Mesothelial cell of epicardium (in vitro differentiated cells): Measurements from ENCODE around the gene RREB1. TPM values are rescaled to one million over a fixed set of nuclear protein-coding genes. Genes with fewer than 3 reads are reported as not detected.

ENCODE experiments used
- DNase-seq, 2 experiments: peaks; one replicate each; pipeline ENCODE4 v3.0.0; 2021; ENCODE audit warnings: low spot score in 2 of 2; ENCODE audit not compliant: unreplicated experiment in 2 of 2
- H3K27ac Mint-ChIP-seq: 2 replicates; pipeline ENCODE4 v1.8.0; 2021; ENCODE audit warnings: mixed read lengths
- H3K27me3 Mint-ChIP-seq: 2 replicates; pipeline ENCODE4 v1.8.0; 2021; ENCODE audit warnings: low read depth, mixed read lengths
- H3K36me3 Mint-ChIP-seq: 2 replicates; pipeline ENCODE4 v1.8.0; 2021; ENCODE audit warnings: mixed read lengths
- H3K4me1 Mint-ChIP-seq: 2 replicates; pipeline ENCODE4 v1.8.0; 2021; ENCODE audit warnings: mixed read lengths
- H3K4me3 Mint-ChIP-seq: 2 replicates; pipeline ENCODE4 v1.8.0; 2021; ENCODE audit warnings: mild to moderate bottlenecking, moderate library complexity, mixed read lengths
- H3K9me3 Mint-ChIP-seq: 2 replicates; pipeline ENCODE4 v1.8.0; 2021; ENCODE audit warnings: mixed read lengths
- total RNA-seq: library from RNA; stranded (reverse); gene quantifications from 3 replicates; pipeline ENCODE4 v1.2.1, GENCODE V29; 2021
- TF ChIP-seq, protein P1 (sequence below): fragments of 200-600 bp; sonication (generic); IDR thresholded peaks from one replicate; pipeline ENCODE4 v1.5.0; 2021; ENCODE audit warnings: antibody characterized with exemption; ENCODE audit not compliant: unreplicated experiment

The RREB1 gene
- total RNA-seq, 1 donor from 2014 or later: 55.4 TPM

DNA sequence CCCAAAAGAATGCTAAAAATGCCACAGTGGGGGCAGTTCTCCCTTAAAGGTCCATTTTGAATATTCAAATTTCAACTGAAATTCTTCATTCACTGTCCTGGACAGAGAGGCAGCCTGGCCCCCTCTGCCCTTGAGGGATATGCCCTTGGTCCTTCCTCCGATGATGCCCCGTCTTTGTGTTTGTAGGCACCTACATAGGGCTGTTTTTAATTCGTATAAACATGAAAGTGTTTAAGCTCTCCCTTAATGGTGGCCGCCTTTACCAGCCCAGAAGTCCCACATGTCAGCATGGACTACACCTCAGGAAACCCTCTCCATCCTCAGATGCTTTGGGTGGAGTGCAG lies 135.0 kb downstream of the RREB1 start:
- peak overlapping the region; percentile 89 for H3K27ac Mint-ChIP-seq
- peak overlapping the region; percentile 8 for H3K4me3 Mint-ChIP-seq
- no peaks in the 10 kb centered on the region for H3K9me3 Mint-ChIP-seq
- H3K4me1 Mint-ChIP-seq: peaks cover 25% of the 10 kb centered on the region
- TF ChIP-seq, protein P1, sequence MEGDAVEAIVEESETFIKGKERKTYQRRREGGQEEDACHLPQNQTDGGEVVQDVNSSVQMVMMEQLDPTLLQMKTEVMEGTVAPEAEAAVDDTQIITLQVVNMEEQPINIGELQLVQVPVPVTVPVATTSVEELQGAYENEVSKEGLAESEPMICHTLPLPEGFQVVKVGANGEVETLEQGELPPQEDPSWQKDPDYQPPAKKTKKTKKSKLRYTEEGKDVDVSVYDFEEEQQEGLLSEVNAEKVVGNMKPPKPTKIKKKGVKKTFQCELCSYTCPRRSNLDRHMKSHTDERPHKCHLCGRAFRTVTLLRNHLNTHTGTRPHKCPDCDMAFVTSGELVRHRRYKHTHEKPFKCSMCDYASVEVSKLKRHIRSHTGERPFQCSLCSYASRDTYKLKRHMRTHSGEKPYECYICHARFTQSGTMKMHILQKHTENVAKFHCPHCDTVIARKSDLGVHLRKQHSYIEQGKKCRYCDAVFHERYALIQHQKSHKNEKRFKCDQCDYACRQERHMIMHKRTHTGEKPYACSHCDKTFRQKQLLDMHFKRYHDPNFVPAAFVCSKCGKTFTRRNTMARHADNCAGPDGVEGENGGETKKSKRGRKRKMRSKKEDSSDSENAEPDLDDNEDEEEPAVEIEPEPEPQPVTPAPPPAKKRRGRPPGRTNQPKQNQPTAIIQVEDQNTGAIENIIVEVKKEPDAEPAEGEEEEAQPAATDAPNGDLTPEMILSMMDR: no peak
- peaks cover 9% of the 10 kb centered on the region for H3K36me3 Mint-ChIP-seq
- no peak for DNase-seq
- H3K27me3 Mint-ChIP-seq: no peaks in the 10 kb centered on the region

DNA sequence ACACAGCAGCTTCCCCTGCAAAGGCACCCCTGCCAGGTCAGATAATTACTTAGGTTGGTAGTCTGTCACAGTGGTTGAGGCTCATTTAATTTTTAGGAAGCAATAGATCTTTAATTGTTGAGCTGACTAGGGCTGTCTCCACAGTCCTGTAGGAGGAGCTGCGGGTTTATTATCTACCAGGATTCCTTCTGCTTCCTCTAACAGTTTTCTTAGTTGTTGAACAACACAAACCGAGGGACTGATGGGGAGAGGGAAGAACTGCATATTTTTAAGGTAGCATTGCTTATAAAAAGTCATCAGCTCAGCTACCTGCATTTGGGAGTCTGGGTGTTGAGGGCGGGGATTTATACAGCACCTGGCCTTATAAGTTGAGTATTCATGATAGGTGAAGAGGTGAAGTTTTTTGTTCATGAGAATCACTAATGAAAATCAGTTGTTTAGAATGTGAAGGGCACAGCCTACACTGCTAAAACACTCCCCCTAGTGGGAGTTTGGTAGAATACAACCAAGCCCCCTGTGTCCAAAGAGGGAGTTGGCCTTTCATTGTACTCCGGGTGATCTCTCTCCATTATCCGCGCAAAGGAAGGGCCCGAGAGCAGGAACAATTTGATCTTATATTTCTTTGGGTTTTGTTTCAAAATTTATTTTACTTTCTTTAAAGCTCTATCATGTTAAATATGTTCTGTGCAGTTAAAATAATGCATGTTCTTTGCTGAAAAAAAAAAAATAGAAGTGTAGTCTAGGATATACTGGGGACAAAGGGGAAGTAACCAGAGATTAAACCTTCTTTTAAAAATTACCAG lies 135.6 kb downstream of the RREB1 start:
- Mint-ChIP-seq H3K27ac (peak overlapping the region; percentile 89), H3K9me3 (no peaks in the 10 kb centered on the region), H3K36me3 (peaks cover 13% of the 10 kb centered on the region), H3K4me3 (peak overlapping the region; percentile 8), H3K27me3 (no peaks in the 10 kb centered on the region), H3K4me1 (peaks cover 24% of the 10 kb centered on the region)
- TF ChIP-seq, protein P1: peak; percentile 76
- DNase-seq: no peak

DNA sequence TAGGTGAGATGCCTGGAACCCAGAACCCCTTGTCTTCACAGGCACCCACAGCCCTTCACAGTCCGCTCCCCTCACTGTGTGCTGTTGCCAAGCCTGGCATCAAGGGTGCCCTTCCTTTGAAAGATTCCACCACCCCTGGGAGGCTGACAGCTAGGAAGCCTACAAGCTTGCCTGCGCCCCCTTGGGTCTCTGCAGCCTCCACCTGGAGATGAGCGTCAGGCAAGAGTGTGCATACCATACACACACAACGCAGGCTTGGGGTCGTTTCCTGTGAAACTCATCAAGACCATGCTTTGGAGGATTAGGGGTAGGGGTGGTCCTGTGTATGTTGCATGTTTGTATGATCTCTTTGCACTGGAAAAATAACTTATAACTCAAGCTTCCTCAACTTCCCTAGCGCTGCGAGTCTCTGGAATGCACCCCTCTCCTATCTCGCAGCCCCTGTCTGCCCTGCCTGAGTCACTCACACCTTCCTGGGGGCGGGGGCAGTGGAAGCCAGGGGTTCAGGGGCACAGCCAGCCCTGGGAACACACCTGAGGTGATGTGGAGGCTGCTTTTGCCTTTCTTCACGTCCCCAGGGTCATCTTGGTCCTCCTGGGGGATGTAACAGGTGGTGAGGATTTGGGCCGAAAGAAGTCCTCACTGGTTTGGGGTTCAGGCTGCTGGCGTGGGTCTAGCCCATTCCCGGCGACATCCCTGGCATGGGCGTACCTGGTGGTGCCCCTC lies 138.1 kb downstream of the RREB1 start:
- H3K9me3 Mint-ChIP-seq: no peaks in the 10 kb centered on the region
- H3K27ac Mint-ChIP-seq: no peak overlapping the region
- H3K36me3 Mint-ChIP-seq: peaks cover 17% of the 10 kb centered on the region
- H3K4me3 Mint-ChIP-seq: no peak overlapping the region
- peaks cover 20% of the 10 kb centered on the region for H3K4me1 Mint-ChIP-seq
- TF ChIP-seq, protein P1: no peak
- H3K27me3 Mint-ChIP-seq: no peaks in the 10 kb centered on the region
- no peak for DNase-seq

DNA sequence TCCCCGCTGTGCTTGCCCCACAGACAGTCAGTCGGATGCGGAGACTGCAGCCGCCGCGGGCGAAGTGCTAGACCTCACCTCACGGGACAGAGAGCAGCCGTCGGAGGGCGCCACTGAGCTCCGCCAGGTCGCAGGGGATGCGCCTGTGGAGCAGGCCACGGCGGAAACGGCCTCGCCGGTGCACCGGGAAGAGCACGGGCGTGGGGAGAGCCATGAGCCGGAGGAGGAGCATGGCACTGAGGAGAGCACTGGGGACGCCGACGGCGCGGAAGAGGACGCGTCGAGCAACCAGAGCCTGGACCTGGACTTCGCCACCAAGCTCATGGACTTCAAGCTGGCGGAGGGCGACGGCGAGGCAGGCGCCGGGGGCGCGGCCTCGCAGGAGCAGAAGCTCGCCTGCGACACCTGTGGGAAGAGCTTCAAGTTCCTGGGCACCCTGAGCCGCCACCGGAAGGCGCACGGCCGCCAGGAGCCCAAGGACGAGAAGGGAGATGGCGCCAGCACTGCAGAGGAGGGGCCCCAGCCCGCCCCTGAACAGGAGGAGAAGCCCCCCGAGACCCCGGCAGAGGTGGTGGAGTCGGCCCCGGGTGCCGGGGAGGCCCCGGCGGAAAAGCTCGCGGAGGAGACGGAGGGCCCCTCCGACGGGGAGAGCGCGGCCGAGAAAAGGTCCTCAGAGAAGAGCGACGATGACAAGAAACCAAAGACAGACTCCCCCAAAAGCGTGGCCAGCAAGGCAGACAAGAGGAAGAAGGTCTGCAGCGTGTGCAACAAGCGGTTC lies 138.8 kb downstream of the RREB1 start:
- Mint-ChIP-seq H3K4me3 (no peak overlapping the region), H3K4me1 (peaks cover 19% of the 10 kb centered on the region), H3K27ac (no peak overlapping the region), H3K27me3 (no peaks in the 10 kb centered on the region), H3K36me3 (peaks cover 12% of the 10 kb centered on the region), H3K9me3 (no peaks in the 10 kb centered on the region)
- TF ChIP-seq, protein P1: no peak
- DNase-seq: no peak

DNA sequence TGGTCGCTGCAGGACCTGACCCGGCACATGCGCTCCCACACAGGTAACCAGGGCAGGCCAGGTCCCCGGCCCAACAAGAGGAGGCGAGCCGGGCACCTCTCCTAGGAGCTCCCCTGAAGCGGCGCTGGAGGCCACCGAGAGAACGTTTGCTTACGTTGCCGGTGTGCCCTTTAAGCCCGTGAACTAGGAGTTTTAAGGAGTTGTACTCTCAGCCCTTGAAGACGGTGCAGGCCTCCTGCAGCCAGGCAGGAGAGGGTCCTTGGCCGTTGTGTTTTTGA lies 139.4 kb downstream of the RREB1 start:
- Mint-ChIP-seq H3K27ac (no peak overlapping the region), H3K27me3 (no peaks in the 10 kb centered on the region), H3K9me3 (no peaks in the 10 kb centered on the region), H3K4me3 (no peak overlapping the region), H3K4me1 (peaks cover 15% of the 10 kb centered on the region), H3K36me3 (peaks cover 12% of the 10 kb centered on the region)
- TF ChIP-seq, protein P1: no peak
- DNase-seq: no peak
